ENCODE results near the gene YIPF4. TPM values are rescaled to one million over a fixed set of nuclear protein-coding genes. Genes with fewer than 3 reads are reported as not detected.
A peak's percentile ranks its signal among the peaks of the same experiment; 100 is the strongest.

Gene YIPF4
- total and polyA plus RNA-seq, 2 of the 8 experiments (the other 6 are each of a cell fraction or from before 2014, with no cell fraction given), result 2.9 to 21.4 TPM

DNA sequence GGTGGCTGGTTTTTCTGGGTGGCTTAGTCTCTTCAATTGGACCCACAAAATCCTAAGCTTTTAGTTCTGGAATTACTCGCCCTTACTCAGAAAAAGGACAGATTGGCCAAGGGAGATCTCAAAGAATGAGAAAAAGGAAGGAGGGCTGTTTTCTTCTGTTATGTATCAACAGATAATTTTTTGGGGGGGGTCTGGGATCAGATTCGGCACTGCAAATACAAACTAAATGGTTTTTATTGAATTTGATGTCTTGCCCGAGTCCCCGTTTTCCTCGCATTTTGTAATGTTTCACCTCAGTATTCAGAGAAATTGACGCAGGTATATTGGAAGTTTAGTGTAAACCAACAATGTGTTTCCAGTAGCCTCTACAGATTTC, 762 bp downstream of the YIPF4 start:
- Histone ChIP-seq H3K23ac (ENCODE audit: insufficient read length) (no peak overlapping the region), H3K56ac (replicated peaks; ENCODE audit: insufficient read length, low read depth, low read length) (no peak overlapping the region), H3K36me3 (ENCODE audit: control insufficient read depth in 2 of 4, insufficient read depth in 4 of 4, low read length in 3 of 4) (no peaks in the 10 kb centered on the region), H2AFZ (ENCODE audit: low read length) (peak overlapping the region; percentile 24; the same call in 1 of the 2 replicates), H3K9me3 (ENCODE audit: insufficient read depth in 2 of 2, low read depth in 1 of 2, low read length in 1 of 2) (no peaks in the 10 kb centered on the region), H3K27me3 (replicated peaks in 1 of 4; ENCODE audit: control insufficient read depth in 3 of 4, extremely low read depth in 1 of 4, insufficient read depth in 3 of 4, low read length in 3 of 4) (no peaks in the 10 kb centered on the region), H2BK15ac (ENCODE audit: low read length) (no peak overlapping the region), H3K23me2 (ENCODE audit: low read depth, low read length) (peaks cover 4% of the 10 kb centered on the region; the same call in 1 of the 2 replicates), H3K79me1 (ENCODE audit: low read depth, low read length) (no peaks in the 10 kb centered on the region; the same call in 1 of the 2 replicates), H3K79me2 (ENCODE audit: control insufficient read depth in 1 of 2, insufficient read depth in 2 of 2, low read length in 2 of 2) (peaks cover 0 to 17% of the 10 kb centered on the region in 2 experiments; a peak in 2 of 4 replicates), H2BK120ac (replicated peaks; ENCODE audit: low read depth, low read length) (no peak overlapping the region), H2AK5ac (ENCODE audit: low read depth, low read length) (no peak overlapping the region), H4K8ac (ENCODE audit: extremely low read depth, insufficient read depth, low read length) (peak overlapping the region; percentile 98; the same call in 1 of the 2 replicates), H4K91ac (replicated peaks; ENCODE audit: insufficient read length, low read length) (no peak overlapping the region), H2BK20ac (ENCODE audit: low read length) (no peak overlapping the region), H3K4ac (replicated peaks; ENCODE audit: insufficient read length, low read depth, low read length) (no peak overlapping the region), H2BK12ac (ENCODE audit: low read depth, low read length) (no peak overlapping the region), H2BK5ac (ENCODE audit: low read depth, low read length) (0 out of 2 replicates have a peak overlapping the region, but pooled peaks have one; percentile 5), H4K20me1 (replicated peaks in 1 of 2; ENCODE audit: control insufficient read depth in 1 of 2, insufficient read depth in 2 of 2, low read length in 2 of 2) (no peaks in the 10 kb centered on the region), H4K5ac (ENCODE audit: insufficient read length, low read depth, low read length) (no peak overlapping the region), H3K4me3 (ENCODE audit: extremely low read depth in 1 of 4, insufficient read depth in 2 of 4, low read depth in 3 of 4, low read length in 4 of 4) (peak overlapping the region; percentile 90 to 96 (median 94)), H3K14ac (ENCODE audit: insufficient read length) (no peak overlapping the region), H3K4me2 (ENCODE audit: insufficient read depth in 1 of 2, low read depth in 2 of 2, low read length in 2 of 2) (peak overlapping the region; percentile 23 to 76), H3K27ac (ENCODE audit: low read depth, low read length) (peak overlapping the region; percentile 71; the same call in 1 of the 2 replicates), H3K18ac (ENCODE audit: extremely low read depth, low read length) (no peak overlapping the region; the same call in 1 of the 2 replicates), H3K4me1 (replicated peaks in 1 of 4; ENCODE audit: control insufficient read depth in 3 of 4, insufficient read depth in 4 of 4, low read length in 3 of 4) (peaks cover 0 to 2% (median 0%) of the 10 kb centered on the region in 4 experiments; a peak in 2 of 7 replicates), H3K9ac (replicated peaks in 1 of 4; ENCODE audit: extremely low read depth in 1 of 4, low read depth in 3 of 4, low read length in 3 of 4) (peak overlapping the region; percentile 19 to 84 (median 77); a peak in 6 of 7 replicates)
- FAIRE-seq, result no peak
- POLR2A ChIA-PET (ENCODE audit: partially characterized antibody), result interaction anchor here (0.7 to 2.0 kb wide), 7 partner anchors 10 to 78 kb away, joined by 3 to 8 read pairs (median 3); partner anchors contain the start of gene BIRC6
- CTCF ChIA-PET (ENCODE audit: partially characterized antibody), result no interaction called here
- no peak for DNase-seq (ENCODE audit: low read depth in 1 of 2, low spot score in 2 of 2)
- 55% methylated on average over 6 of the region's 6 CpGs; no CpG with 5 or more reads in 1 of the 2 experiments for WGBS, 2 experiments (ENCODE audit: extremely low coverage in 1 of 2, insufficient coverage in 1 of 2, insufficient read length in 1 of 2, insufficient replicate concordance in 2 of 2, low coverage in 1 of 2, low lambda C conversion rate in 2 of 2, missing lambda C conversion rate in 1 of 2)
- TF ChIP-seq NANOG (IDR thresholded peaks at IDR 0.05; ENCODE audit: insufficient read depth, low read depth, low read length, poor library complexity, severe bottlenecking), result no peak
- TF ChIP-seq, protein P1, sequence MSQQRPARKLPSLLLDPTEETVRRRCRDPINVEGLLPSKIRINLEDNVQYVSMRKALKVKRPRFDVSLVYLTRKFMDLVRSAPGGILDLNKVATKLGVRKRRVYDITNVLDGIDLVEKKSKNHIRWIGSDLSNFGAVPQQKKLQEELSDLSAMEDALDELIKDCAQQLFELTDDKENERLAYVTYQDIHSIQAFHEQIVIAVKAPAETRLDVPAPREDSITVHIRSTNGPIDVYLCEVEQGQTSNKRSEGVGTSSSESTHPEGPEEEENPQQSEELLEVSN (IDR thresholded peaks at IDR 0.05), result no peak
- no peak for TF ChIP-seq CBX8 (IDR thresholded peaks at IDR 0.05; ENCODE audit: borderline replicate concordance, low read depth, low read length)
- TF ChIP-seq POLR2A (IDR thresholded peaks at IDR 0.05; ENCODE audit: control extremely low read depth in 1 of 2, low read depth in 2 of 2, low read length in 2 of 2), result peak in 1 of 2 experiments; percentile 34; a peak in 1 of 3 replicates

Data from H1 (cell line).